SH-SY5Y (cell line): ENCODE data around the gene ECEL1.

Source experiments
- GATA2 ChIP-seq: IDR thresholded peaks from 2 replicates; pipeline ENCODE4 v1.6.1; 2011; ENCODE audit warnings: mild to moderate bottlenecking, low read depth, low read length
- GATA3 ChIP-seq: IDR thresholded peaks from 2 replicates; pipeline ENCODE4 v1.6.1; 2011; ENCODE audit warnings: low read depth, mild to moderate bottlenecking, low read length, moderate library complexity

DNA sequence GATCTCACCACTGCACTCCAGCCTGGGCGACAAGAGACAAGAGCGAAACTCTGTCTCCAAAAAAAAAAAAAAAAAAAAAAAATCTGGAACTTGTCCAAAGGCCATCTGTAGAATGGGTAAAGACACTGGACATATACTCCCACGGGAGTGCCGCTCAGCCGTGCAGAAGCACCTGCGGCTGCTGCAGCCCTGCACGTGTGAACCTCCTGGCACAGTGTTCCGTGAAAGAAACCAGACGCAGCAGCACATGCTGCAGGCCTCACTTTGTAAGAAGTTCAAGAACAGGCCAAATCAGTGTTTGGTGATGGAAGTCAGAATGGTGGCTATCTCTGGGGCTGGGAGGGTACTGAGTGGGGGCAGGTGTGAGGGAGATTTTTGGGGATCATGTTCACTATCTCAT, 44.8 kb upstream of the ECEL1 start:
- no peak for TF ChIP-seq GATA2
- TF ChIP-seq GATA3, result no peak
